RPMI8226 (cell line): Measurements from ENCODE around the gene PCNT.
A peak's percentile ranks its signal among the peaks of the same experiment; 100 is the strongest.
"Not testable (repeated sequence)": the region's sequence is repeated elsewhere in the genome, so short reads cannot be mapped to it uniquely, and the experiment has no call there.

Experiments used
- DNase-seq: peaks from one replicate; pipeline ENCODE4 v3.0.0-alpha.2; 2015

PCNT gene

GRCh38 chr21:46455575-46456385, 131.8 kb downstream of the PCNT start:
- DNase-seq = no peak

GRCh38 chr21:46456750-46457149, 132.8 kb downstream of the PCNT start:
- no peak for DNase-seq

- DNase-seq = peak; percentile 60
Observed at GRCh38 chr21:46457801-46458314, 133.9 kb downstream of the PCNT start.

GRCh38 chr21:46458315-46459023, 134.5 kb downstream of the PCNT start, which contains the start of gene DIP2A:
Gene DIP2A, plus strand, starts transcription at chr21:46458891. Its CDS starts 241 bp downstream, at chr21:46459132.
- DNase-seq = peak; percentile 99

- no peak for DNase-seq
Observed at GRCh38 chr21:46459024-46459355, 135.0 kb downstream of the PCNT start.

GRCh38 chr21:46459356-46460112, 135.6 kb downstream of the PCNT start:
- peak; percentile 41 for DNase-seq

- no peak for DNase-seq
Observed at GRCh38 chr21:46461909-46462308, 138.0 kb downstream of the PCNT start.

GRCh38 chr21:46465153-46465552, 141.2 kb downstream of the PCNT start:
- DNase-seq = not testable (repeated sequence)

- DNase-seq = no peak
Observed at GRCh38 chr21:46465651-46466050, 141.7 kb downstream of the PCNT start.

GRCh38 chr21:46468108-46468774, 144.3 kb downstream of the PCNT start:
- DNase-seq = no peak

GRCh38 chr21:46469275-46469674, 145.3 kb downstream of the PCNT start:
- DNase-seq = no peak

GRCh38 chr21:46471514-46471913, 147.6 kb downstream of the PCNT start:
- DNase-seq = no peak

- no peak for DNase-seq
Observed at GRCh38 chr21:46472246-46472645, 148.3 kb downstream of the PCNT start.

- DNase-seq = no peak
Observed at GRCh38 chr21:46474382-46474781, 150.4 kb downstream of the PCNT start.

GRCh38 chr21:46475296-46475695, 151.3 kb downstream of the PCNT start:
- no peak for DNase-seq

- DNase-seq = no peak
Observed at GRCh38 chr21:46477765-46478164, 153.8 kb downstream of the PCNT start.

GRCh38 chr21:46478910-46479309, 155.0 kb downstream of the PCNT start:
- no peak for DNase-seq

- DNase-seq = no peak
Observed at GRCh38 chr21:46480466-46480865, 156.5 kb downstream of the PCNT start.

- no peak for DNase-seq
Observed at GRCh38 chr21:46482225-46482845, 158.4 kb downstream of the PCNT start.

- no peak for DNase-seq
Observed at GRCh38 chr21:46482846-46483231, 158.9 kb downstream of the PCNT start.

GRCh38 chr21:46483300-46484295, 159.6 kb downstream of the PCNT start:
- DNase-seq = no peak
